ENCODE results near the gene ZNF778.

DNA sequence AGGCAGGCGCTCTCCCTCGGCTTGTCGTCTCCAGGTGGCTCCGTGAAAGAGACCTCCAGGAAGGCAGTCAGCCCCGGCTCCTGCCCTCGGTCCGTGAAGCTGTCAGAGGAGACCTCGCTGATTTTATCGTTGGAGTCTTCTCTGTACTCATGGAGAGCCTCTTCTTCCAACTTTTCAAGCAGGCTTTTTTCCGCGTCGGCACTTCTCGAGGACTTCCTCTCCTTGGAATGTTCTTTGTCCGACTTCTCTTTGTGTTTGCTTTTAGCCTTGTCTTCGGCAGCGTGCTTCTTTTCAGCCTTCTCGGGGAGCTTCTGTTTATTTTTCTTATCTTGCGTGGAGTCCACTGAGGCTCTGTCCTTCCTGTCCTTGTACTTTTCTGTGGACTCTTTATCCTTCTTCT lies 65.0 kb downstream of the ZNF778 start:
- TF ChIP-seq, protein P1, sequence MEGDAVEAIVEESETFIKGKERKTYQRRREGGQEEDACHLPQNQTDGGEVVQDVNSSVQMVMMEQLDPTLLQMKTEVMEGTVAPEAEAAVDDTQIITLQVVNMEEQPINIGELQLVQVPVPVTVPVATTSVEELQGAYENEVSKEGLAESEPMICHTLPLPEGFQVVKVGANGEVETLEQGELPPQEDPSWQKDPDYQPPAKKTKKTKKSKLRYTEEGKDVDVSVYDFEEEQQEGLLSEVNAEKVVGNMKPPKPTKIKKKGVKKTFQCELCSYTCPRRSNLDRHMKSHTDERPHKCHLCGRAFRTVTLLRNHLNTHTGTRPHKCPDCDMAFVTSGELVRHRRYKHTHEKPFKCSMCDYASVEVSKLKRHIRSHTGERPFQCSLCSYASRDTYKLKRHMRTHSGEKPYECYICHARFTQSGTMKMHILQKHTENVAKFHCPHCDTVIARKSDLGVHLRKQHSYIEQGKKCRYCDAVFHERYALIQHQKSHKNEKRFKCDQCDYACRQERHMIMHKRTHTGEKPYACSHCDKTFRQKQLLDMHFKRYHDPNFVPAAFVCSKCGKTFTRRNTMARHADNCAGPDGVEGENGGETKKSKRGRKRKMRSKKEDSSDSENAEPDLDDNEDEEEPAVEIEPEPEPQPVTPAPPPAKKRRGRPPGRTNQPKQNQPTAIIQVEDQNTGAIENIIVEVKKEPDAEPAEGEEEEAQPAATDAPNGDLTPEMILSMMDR (conservative IDR thresholded peaks at IDR 0.05; ENCODE audit: low read length): no peak
- no peak for TF ChIP-seq EZH2phosphoT487 (IDR thresholded peaks at IDR 0.05; ENCODE audit: borderline replicate concordance)
